SK-N-MC (cell line): Measurements from ENCODE around the gene ZNF512.

ENCODE experiments used
- EZH2 ChIP-seq: fragments of 200-600 bp; sonication (generic); IDR thresholded peaks from one replicate; pipeline ENCODE4 v1.6.1; 2017; ENCODE audit warnings: antibody characterized with exemption
- POLR2AphosphoS5 ChIP-seq: IDR thresholded peaks from 2 replicates; pipeline ENCODE4 v1.6.1; 2012; ENCODE audit warnings: mild to moderate bottlenecking, low read depth, low read length, borderline replicate concordance

DNA sequence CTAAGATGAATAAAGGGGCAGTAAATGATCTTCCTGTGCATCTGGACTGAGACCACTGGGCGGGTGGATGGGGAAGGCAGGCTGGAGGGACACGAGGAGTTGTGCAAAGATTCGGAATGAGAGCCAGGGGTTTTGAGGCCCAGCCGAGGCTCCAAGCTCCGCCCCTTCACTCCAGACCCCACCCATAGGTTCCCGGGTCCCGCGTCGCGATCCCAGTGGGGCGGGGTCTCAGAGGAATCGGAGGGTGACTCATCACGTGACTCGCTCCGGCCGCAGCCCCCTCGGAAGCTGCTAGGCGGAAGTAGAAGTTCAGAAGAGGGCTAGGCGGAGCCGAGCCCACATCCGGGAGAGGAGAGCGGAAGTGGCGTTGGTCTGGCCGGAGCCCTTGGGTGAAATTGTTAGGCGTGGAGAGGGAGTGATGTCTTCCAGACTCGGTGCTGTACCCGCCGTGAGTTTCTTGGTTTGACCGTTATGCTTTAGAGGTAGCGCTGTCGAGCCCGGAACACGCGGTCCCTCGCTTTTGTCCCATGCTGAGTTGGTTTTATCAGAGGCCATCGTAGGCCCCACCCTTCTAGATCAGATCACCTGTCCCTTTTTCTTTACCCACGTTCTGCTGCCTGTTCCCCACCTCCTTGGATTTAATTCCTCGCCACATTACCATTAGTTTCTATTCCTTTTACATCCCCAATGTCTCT, at the start of gene ZNF512:
- TF ChIP-seq EZH2 (no peak), POLR2AphosphoS5 (peak; percentile 81)
